HCT116 (cell line): ENCODE data around the gene MAPKAP1.

Source experiments
- TCF7L2 ChIP-seq: IDR thresholded peaks from 2 replicates; pipeline ENCODE4 v1.7.0; 2011; ENCODE audit warnings: borderline replicate concordance, inconsistent platforms; ENCODE audit not compliant: insufficient read depth, insufficient read length; ENCODE audit errors: extremely low read depth
- ZFX ChIP-seq: fragments of 450-650 bp; IDR thresholded peaks from 2 replicates; pipeline ENCODE4 v1.6.1; 2017
- ZNF274 ChIP-seq: fragments of 200-500 bp; sonication (Bioruptor generic); IDR thresholded peaks from 2 replicates; pipeline ENCODE4 v1.6.1; 2014; ENCODE audit warnings: mild to moderate bottlenecking, low read depth, low read length, inconsistent platforms
- TF ChIP-seq, protein P1 (sequence below), 3 experiments: fragments of 200-600 bp in 1 of 3; sonication (generic) in 1 of 3; IDR thresholded peaks in 2 of 3; conservative IDR thresholded peaks in 1 of 3; 2 replicates each; pipeline ENCODE4 v1.5.1; 2012 to 2017; ENCODE audit warnings: low read depth in 2 of 3, low read length in 2 of 3, antibody characterized with exemption in 1 of 3, borderline replicate concordance in 1 of 3, control low read depth in 1 of 3, mild to moderate bottlenecking in 1 of 3, mixed read lengths in 1 of 3, mixed run types in 1 of 3, moderate library complexity in 1 of 3; ENCODE audit not compliant: insufficient read depth in 1 of 3

DNA sequence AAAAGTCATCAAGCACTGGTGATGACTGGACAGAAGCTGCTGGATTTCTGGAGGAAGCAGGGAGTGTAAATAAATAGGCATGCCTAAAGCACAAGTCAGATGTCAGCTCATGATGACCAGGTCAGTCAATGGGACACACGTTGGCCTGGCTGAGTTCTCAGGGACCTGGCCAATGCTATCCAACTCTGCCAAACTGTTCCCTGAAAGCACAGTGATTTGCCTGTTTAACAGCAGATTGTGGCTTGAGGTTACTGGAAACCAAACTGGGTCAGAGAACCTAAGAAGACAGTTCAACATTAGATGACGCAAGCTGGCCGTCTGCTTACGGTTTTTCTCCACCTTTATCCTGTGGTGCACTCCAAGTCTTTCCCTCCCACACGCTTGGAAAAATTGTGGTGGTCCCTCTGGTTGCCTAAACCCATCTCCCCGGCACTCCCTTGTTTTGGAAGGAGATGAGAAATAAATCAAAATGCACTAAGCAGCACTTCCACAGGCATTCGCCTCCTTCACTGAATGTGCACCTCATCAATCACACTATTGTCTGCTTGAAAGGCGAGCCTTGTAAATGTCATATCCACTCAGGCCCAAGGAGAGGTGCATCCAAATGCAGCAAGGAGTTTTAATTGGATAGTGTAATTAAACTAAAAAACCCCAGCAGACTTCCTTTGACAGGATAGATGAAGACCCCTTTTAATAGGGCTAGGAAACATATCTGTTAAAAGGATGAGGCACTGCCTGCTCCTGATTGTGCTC lies 245.9 kb downstream of the MAPKAP1 start:
- no peak for TF ChIP-seq ZFX
- TF ChIP-seq, protein P1, sequence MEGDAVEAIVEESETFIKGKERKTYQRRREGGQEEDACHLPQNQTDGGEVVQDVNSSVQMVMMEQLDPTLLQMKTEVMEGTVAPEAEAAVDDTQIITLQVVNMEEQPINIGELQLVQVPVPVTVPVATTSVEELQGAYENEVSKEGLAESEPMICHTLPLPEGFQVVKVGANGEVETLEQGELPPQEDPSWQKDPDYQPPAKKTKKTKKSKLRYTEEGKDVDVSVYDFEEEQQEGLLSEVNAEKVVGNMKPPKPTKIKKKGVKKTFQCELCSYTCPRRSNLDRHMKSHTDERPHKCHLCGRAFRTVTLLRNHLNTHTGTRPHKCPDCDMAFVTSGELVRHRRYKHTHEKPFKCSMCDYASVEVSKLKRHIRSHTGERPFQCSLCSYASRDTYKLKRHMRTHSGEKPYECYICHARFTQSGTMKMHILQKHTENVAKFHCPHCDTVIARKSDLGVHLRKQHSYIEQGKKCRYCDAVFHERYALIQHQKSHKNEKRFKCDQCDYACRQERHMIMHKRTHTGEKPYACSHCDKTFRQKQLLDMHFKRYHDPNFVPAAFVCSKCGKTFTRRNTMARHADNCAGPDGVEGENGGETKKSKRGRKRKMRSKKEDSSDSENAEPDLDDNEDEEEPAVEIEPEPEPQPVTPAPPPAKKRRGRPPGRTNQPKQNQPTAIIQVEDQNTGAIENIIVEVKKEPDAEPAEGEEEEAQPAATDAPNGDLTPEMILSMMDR (IDR thresholded peaks at IDR 0.05 in 2 of 3, conservative IDR thresholded peaks at IDR 0.05 in 1 of 3; ENCODE audit: borderline replicate concordance in 1 of 3, insufficient read depth in 1 of 3, low read depth in 2 of 3, low read length in 2 of 3): no peak
- no peak for TF ChIP-seq TCF7L2
- no peak for TF ChIP-seq ZNF274
